Fibroblast of lung (primary cell): Measurements from ENCODE around the gene RPS6KA4.

ENCODE experiments used
- EZH2 ChIP-seq: IDR thresholded peaks from 2 replicates; pipeline ENCODE4 v1.5.1; 2012; ENCODE audit warnings: low read length, control low read depth, mild to moderate bottlenecking; ENCODE audit errors: missing control alignments
- TF ChIP-seq, protein P1 (sequence below), 2 donors: IDR thresholded peaks in 1 of 2; conservative IDR thresholded peaks in 1 of 2; 1 replicate in 1 of 2; 2 replicates in 1 of 2; pipeline ENCODE4 v1.5.1; 2011 to 2012; ENCODE audit warnings: low read length in 2 of 2, control low read depth in 1 of 2, inconsistent platforms in 1 of 2, low read depth in 1 of 2, mild to moderate bottlenecking in 1 of 2

DNA sequence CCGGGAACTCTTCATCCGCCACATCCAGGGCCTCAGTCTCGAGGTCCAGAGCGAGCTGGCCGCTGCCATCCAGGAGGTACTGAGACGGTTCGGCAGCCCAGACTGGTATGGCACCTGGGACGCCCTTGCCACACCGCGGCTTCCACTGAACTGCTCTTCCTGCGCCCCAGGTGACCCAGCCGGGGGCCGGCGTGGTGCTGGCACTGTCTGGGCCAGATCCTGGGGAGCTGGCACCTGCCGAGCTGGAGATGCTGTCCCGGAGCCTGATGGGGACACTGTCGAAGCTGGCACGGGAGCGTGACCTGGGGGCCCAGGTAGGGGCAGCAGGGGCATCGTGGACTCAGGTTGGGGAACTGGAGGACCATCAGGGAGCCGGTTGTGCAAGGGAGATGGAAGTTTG is 17.5 kb upstream of the RPS6KA4 start:
- TF ChIP-seq, protein P1, sequence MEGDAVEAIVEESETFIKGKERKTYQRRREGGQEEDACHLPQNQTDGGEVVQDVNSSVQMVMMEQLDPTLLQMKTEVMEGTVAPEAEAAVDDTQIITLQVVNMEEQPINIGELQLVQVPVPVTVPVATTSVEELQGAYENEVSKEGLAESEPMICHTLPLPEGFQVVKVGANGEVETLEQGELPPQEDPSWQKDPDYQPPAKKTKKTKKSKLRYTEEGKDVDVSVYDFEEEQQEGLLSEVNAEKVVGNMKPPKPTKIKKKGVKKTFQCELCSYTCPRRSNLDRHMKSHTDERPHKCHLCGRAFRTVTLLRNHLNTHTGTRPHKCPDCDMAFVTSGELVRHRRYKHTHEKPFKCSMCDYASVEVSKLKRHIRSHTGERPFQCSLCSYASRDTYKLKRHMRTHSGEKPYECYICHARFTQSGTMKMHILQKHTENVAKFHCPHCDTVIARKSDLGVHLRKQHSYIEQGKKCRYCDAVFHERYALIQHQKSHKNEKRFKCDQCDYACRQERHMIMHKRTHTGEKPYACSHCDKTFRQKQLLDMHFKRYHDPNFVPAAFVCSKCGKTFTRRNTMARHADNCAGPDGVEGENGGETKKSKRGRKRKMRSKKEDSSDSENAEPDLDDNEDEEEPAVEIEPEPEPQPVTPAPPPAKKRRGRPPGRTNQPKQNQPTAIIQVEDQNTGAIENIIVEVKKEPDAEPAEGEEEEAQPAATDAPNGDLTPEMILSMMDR (conservative IDR thresholded peaks at IDR 0.05 in 1 of 2, IDR thresholded peaks at IDR 0.05 in 1 of 2; ENCODE audit: low read depth in 1 of 2, low read length in 2 of 2) = no peak
- no peak for TF ChIP-seq EZH2
